ENCODE data around the gene CIDEA. TPM values are rescaled to one million over a fixed set of nuclear protein-coding genes. Genes with fewer than 3 reads are reported as not detected.

CIDEA gene
- total and polyA plus RNA-seq, 9 of the 15 experiments (the other 6 are each of a cell fraction or from before 2014, with no cell fraction given), result not detected

- H3K27me3 ChIP-seq (ENCODE audit: control insufficient read depth in 2 of 2, insufficient read depth in 2 of 2, low read length in 2 of 2), result no peaks in the 10 kb centered on the region
- H3K9ac ChIP-seq (ENCODE audit: insufficient read depth in 1 of 2, low read depth in 2 of 2, low read length in 2 of 2), result peak overlapping the region; percentile 26 to 74; a peak in 3 of 4 replicates
- no peak for ATAC-seq
- peak overlapping the region; percentile 3; the same call in 1 of the 3 replicates for H3K27ac ChIP-seq (ENCODE audit: extremely low read depth, low read depth, low read length)
- FAIRE-seq, result no peak
- intact Hi-C loops (cut with micrococcal nuclease) (loop anchor here (5.0 kb wide), 1 partner anchor 73 kb away; the partner anchor contains the start of gene AFG3L2), in situ Hi-C loops (cut with MboI) (no loop called here)
- H3K4me2 ChIP-seq (ENCODE audit: insufficient read depth, low read length), result peak overlapping the region; percentile 30; the same call in 1 of the 2 replicates
- H3K9me3 ChIP-seq (replicated peaks; ENCODE audit: control insufficient read depth, insufficient read depth, low read depth, low read length), result 0 out of 2 replicates have a peak, but pooled peaks cover 2% of the 10 kb centered on the region
- POLR2A ChIA-PET, result interaction anchor here (0.5 kb wide), 1 partner anchor 351 kb away, joined by 3 read pairs; no protein-coding TSS in a partner anchor
- H3K36me3 ChIP-seq (ENCODE audit: control insufficient read depth, insufficient read depth, low read length), result peaks cover 3% of the 10 kb centered on the region; the same call in 2 of the 3 replicates
- WGBS (ENCODE audit: insufficient coverage, low coverage, missing lambda C conversion rate), result 61% methylated on average over 17 of the region's 19 CpGs
- peaks cover 4% of the 10 kb centered on the region for H3K9me1 ChIP-seq (ENCODE audit: control insufficient read depth, insufficient read depth, low read length)
- peak overlapping the region; percentile 86 for H2AFZ ChIP-seq (ENCODE audit: low read depth, low read length)
- H4K20me1 ChIP-seq (replicated peaks; ENCODE audit: control insufficient read depth, insufficient read depth, low read length), result no peaks in the 10 kb centered on the region
- H3K4me3 ChIP-seq, result no peak overlapping the region
- no peak for TF ChIP-seq YBX1 (IDR thresholded peaks at IDR 0.05)
- no peak for TF ChIP-seq DACH1 (IDR thresholded peaks at IDR 0.05; ENCODE audit: partially characterized antibody)
- no peak for TF ChIP-seq ZNF586 (CRISPR knock-in tag; conservative IDR thresholded peaks at IDR 0.05)
- TF ChIP-seq USF1 (CRISPR knock-in tag; IDR thresholded peaks at IDR 0.05), result no peak
- 0 out of 2 replicates have a peak, but pooled peaks have one; percentile 10 for TF ChIP-seq NFIC (IDR thresholded peaks at IDR 0.05)
- peak; percentile 41; the same call in 1 of the 2 replicates for TF ChIP-seq L3MBTL2 (IDR thresholded peaks at IDR 0.05)
- no peak for TF ChIP-seq NR3C1 (CRISPR knock-in tag; IDR thresholded peaks at IDR 0.05)
- no peak for TF ChIP-seq ZNF253 (CRISPR knock-in tag; conservative IDR thresholded peaks at IDR 0.05)
- no peak for TF ChIP-seq RUNX1 (IDR thresholded peaks at IDR 0.05; ENCODE audit: low read depth)
- TF ChIP-seq MNT (conservative IDR thresholded peaks at IDR 0.05), result no peak
- BruUV-seq (replicated peaks), result no TSS peak
- H3K4me1 ChIP-seq (replicated peaks in 1 of 2; ENCODE audit: control insufficient read depth in 2 of 2, insufficient read depth in 2 of 2, low read length in 2 of 2), result peaks cover 57 to 74% of the 10 kb centered on the region in 2 experiments
- H3K79me2 ChIP-seq (ENCODE audit: control insufficient read depth, insufficient read depth, low read length), result peaks cover 17% of the 10 kb centered on the region
- CTCF ChIA-PET (ENCODE audit: low intra/inter-chr PET ratio), result no interaction called here
- DNase-seq (ENCODE audit: extremely low read depth in 1 of 4, low spot score in 3 of 4), result peak in 1 of 4 experiments; percentile 44
Measured at GRCh38 chr18:12304351-12305210, 50.4 kb downstream of the CIDEA start.

Data from K562 (cell line).